CD4-positive, alpha-beta T cell treated with Interleukin-21 for 1 hour (primary cell): Measurements from ENCODE around the gene GPR132.
A peak's percentile ranks its signal among the peaks of the same experiment; 100 is the strongest.

ENCODE experiments used
- DNase-seq: peaks from one replicate; pipeline ENCODE4 v3.0.0-alpha.2; 2020

Gene GPR132

GRCh38 chr14:105015905-105016304, 49.3 kb downstream of the GPR132 start:
- no peak for DNase-seq

- DNase-seq = peak; percentile 35
Observed at GRCh38 chr14:105015242-105015641, 50.0 kb downstream of the GPR132 start.

- DNase-seq = no peak
Observed at GRCh38 chr14:105014631-105015030, 50.6 kb downstream of the GPR132 start.

GRCh38 chr14:105014032-105014431, 51.2 kb downstream of the GPR132 start:
- no peak for DNase-seq

- no peak for DNase-seq
Observed at GRCh38 chr14:105013150-105013785, 52.0 kb downstream of the GPR132 start.

- no peak for DNase-seq
Observed at GRCh38 chr14:105012171-105012985, 52.9 kb downstream of the GPR132 start.

- DNase-seq = no peak
Observed at GRCh38 chr14:105011312-105011990, 53.8 kb downstream of the GPR132 start.

GRCh38 chr14:105010891-105011291, 54.3 kb downstream of the GPR132 start:
- DNase-seq = no peak

- DNase-seq = no peak
Observed at GRCh38 chr14:105010106-105010505, 55.1 kb downstream of the GPR132 start.

GRCh38 chr14:105007593-105008264, 57.5 kb downstream of the GPR132 start:
- no peak for DNase-seq

- DNase-seq = no peak
Observed at GRCh38 chr14:105006831-105007592, 58.2 kb downstream of the GPR132 start.

GRCh38 chr14:105005929-105006830, 59.0 kb downstream of the GPR132 start:
- no peak for DNase-seq

- DNase-seq = no peak
Observed at GRCh38 chr14:105005329-105005928, 59.8 kb downstream of the GPR132 start.
